Stimulated activated CD4-positive, alpha-beta T cell treated with anti-CD3 and anti-CD28 coated beads, Interleukin-12 subunit alpha, Interleukin-12 subunit beta, amount 100 ng/mL, for 4 hours (primary cell): Measurements from ENCODE around the gene GOLGA7B.
"Not testable (repeated sequence)": the region's sequence is repeated elsewhere in the genome, so short reads cannot be mapped to it uniquely, and the experiment has no call there.

Source experiments
- DNase-seq: peaks from one replicate; pipeline ENCODE4 v3.0.0-alpha.2; 2020

Gene GOLGA7B

GRCh38 chr10:97836446-97836845 lies 13.2 kb upstream of the GOLGA7B start:
- DNase-seq, result no peak

DNA sequence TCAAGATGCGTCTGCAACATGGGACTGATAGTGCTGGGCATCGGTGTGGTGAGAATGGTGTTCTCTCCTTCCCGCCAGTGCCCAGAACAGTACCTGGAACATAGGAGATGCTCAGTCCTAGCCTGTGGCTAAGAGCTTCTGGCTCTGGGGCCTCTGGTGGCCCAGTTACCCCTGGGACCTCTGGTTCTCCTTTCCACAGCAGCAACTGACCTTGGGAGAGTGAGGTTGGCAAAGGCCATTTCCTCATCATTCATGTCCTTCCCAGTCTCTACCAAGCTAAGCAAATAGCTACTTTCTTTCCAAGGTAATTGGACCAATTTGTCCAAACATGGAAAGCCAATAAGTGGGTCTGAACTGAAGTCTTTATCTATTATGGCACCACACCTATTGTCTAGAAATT lies 11.6 kb upstream of the GOLGA7B start:
- DNase-seq, result no peak

- DNase-seq, result not testable (repeated sequence)
Measured at GRCh38 chr10:97841166-97841565, 8.5 kb upstream of the GOLGA7B start.

DNA sequence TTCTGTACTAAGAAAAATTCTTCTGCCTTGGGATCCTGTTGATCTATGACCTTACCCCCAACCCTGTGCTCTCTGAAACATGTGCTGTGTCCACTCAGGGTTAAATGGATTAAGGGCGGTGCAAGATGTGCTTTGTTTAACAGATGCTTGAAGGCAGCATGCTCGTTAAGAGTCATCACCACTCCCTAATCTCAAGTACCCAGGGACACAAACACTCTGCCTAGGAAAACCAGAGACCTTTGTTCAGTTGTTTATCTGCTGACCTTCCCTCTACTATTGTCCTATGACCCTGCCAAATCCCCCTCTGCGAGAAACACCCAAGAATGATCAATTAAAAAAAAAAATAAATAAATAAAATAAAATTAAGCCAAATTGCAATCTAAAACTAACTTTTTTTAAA lies 7.5 kb upstream of the GOLGA7B start:
- not testable (repeated sequence) for DNase-seq

- DNase-seq, result no peak
Measured at GRCh38 chr10:97842656-97843280, 6.9 kb upstream of the GOLGA7B start.

- no peak for DNase-seq
Measured at GRCh38 chr10:97843281-97843671, 6.4 kb upstream of the GOLGA7B start.

- not testable (repeated sequence) for DNase-seq
Measured at GRCh38 chr10:97843972-97844371, 5.7 kb upstream of the GOLGA7B start.

- no peak for DNase-seq
Measured at GRCh38 chr10:97844678-97845077, 5.0 kb upstream of the GOLGA7B start.

DNA sequence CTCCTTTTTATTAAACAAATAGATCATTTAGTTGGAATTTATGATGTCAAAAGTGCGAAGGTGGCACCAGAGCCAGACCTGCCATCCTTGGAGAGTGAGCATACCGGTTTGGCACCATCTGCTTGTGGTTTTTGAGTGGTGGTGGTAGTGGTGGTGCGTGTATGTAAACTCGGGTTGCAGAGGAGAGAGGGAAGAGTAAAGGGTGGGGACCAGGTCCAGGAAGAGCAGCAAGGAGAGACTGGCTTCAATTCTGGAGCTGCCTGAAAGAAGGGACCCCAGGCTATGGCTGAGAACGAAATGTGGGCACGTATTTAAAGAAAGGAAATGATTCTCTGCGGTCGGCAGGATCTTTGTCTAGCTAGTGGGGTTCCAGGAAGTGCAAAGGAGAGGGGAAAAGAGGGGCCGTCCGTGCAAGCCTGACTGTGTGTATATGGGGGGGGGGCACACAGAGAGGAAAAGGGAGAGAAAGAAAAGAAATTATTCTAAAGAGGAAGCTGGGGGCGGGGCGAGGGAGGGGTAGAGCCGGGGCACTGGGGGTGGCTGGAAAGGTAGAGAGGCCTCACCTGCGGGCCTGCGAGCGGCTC lies 448 bp upstream of the GOLGA7B start:
- no peak for DNase-seq

DNA sequence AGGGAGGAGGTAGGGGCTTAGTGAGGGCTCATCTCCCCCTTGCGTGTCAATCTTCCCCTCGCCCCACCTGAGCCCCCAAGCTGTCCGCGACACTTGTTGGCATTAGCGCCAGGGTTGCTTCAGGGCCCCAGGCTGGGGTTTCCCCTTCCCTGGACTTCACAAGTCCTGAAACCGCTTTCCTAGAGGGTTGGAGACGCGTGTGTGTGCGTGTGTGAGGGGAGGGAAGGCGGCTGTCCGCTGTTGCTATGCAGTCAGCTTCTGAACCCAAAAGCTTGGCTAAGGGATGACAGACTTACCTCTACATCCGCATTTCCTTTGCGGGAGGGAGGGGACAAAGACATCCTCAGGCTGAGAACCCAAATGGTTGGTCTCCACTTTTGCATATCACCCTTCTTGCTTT lies 803 bp downstream of the GOLGA7B start:
- DNase-seq, result no peak

- no peak for DNase-seq
Measured at GRCh38 chr10:97851341-97852001, 1.8 kb downstream of the GOLGA7B start.

- DNase-seq, result no peak
Measured at GRCh38 chr10:97852277-97852676, 2.6 kb downstream of the GOLGA7B start.

GRCh38 chr10:97852840-97853405 lies 3.3 kb downstream of the GOLGA7B start:
- DNase-seq, result no peak

GRCh38 chr10:97854743-97855142 lies 5.1 kb downstream of the GOLGA7B start:
- DNase-seq, result no peak

DNA sequence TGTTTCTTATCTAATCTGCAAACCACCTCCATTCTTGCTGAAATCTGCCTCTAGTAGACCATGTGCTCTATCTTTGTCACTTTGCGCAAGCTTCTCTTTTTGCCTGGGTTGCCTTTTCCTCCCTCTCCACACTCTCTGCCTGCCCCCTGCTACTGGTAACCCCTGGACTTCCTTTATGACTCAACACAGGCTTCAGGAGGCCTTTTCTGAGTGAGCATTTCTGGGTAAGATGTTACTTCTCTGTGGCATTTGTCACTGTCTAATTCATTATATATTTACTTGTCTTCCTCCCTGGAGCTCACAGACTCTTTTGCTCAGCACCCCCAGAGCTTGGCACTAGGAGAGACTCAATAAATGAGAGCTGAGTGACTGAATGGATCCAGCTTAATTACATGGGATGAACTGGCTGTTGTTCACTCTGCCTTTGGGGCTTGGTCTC lies 8.4 kb downstream of the GOLGA7B start:
- no peak for DNase-seq

GRCh38 chr10:97861097-97861750 lies 11.6 kb downstream of the GOLGA7B start:
- DNase-seq, result no peak

DNA sequence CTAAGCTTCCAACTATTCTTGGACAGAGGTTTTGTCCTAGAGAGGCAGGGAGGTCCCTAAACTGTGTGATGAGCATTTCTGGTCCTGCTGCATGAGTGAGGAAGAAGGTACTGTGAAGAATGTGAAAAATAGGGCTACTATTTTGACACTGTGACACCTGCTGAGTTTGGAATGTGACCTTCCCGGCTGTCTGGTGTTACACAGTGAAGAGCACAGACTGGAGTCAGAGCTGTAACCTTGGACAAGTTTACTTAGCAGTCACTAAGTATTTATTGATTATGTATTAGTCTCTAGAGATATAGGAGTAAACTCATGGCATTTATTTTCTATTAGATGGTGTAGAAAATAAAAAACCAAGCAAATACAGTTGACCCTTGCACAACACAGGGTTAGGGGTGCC lies 12.3 kb downstream of the GOLGA7B start:
- DNase-seq, result no peak

DNA sequence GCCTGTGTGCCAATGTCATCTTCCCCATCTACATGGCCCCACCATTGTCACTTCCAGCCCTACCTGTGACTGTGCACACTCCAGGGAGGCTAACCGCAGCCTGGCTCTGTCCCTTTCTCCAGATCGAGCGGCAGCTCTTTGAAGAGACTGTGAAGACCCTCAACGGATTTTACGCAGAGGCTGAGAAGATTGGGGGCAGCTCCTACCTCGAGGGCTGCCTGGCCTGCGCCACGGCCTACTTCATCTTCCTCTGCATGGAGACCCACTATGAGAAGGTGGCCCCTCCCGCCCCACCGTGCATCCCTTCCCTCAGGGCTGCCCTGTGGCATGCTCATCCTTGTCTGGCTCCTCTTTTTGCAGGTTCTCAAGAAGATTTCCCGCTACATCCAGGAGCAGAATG lies 14.2 kb downstream of the GOLGA7B start:
- DNase-seq, result no peak

DNA sequence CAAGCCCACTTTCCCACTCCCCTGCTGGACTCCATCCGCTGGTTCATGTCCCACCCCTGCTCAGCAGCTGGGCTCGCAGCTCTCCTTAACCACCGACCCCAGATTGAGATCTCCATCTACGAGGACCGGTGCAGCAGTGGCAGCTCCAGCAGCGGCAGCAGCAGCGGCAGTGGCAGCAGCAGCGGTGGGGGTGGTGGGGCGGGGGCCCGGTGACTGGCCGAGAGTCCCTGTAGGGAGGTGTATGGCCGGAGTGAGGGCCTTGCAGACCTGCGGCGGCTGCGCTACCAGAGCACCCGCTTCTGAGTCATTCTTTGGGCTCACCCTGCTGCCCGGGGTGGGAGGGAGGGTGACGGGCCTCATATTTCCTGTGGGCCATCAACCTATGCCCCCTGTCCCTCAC lies 15.8 kb downstream of the GOLGA7B start:
- no peak for DNase-seq

- DNase-seq, result no peak
Measured at GRCh38 chr10:97866524-97867219, 17.0 kb downstream of the GOLGA7B start.

- DNase-seq, result no peak
Measured at GRCh38 chr10:97867220-97867800, 17.7 kb downstream of the GOLGA7B start.

- DNase-seq, result no peak
Measured at GRCh38 chr10:97868134-97868685, 18.6 kb downstream of the GOLGA7B start.
